Astrocyte (in vitro differentiated cells and primary cell): ENCODE data around the gene CCDC92B. TPM values are rescaled to one million over a fixed set of nuclear protein-coding genes. Genes with fewer than 3 reads are reported as not detected.

Experiments used
- DNase-seq: peaks from one replicate; pipeline ENCODE4 v3.0.0-alpha.2; 2010; ENCODE audit warnings: low read depth
- FAIRE-seq: peaks from 2 replicates; lab custom pipeline; 2011; peaks lifted over from hg19 to GRCh38; lab: Jason Lieb, UNC
- H2AFZ ChIP-seq: 2 replicates; pipeline ENCODE4 v1.6.0; 2012; ENCODE audit warnings: low read depth, low read length, inconsistent platforms
- H3K27ac ChIP-seq: 2 replicates; pipeline ENCODE4 v1.5.1; 2011; ENCODE audit warnings: low read depth, low read length, inconsistent platforms
- H3K27me3 ChIP-seq: 2 replicates; pipeline ENCODE4 v1.6.0; 2011; ENCODE audit warnings: low read length, inconsistent platforms; ENCODE audit not compliant: insufficient read depth
- H3K36me3 ChIP-seq: 2 replicates; pipeline ENCODE4 v1.5.1; 2011; ENCODE audit warnings: low read length, inconsistent platforms; ENCODE audit not compliant: insufficient read depth
- H3K4me1 ChIP-seq: 2 replicates; pipeline ENCODE4 v1.5.1; 2011; ENCODE audit warnings: low read length, inconsistent platforms; ENCODE audit not compliant: insufficient read depth
- H3K4me2 ChIP-seq: 2 replicates; pipeline ENCODE4 v1.6.0; 2012; ENCODE audit warnings: low read length, inconsistent platforms
- H3K4me3 ChIP-seq: 2 replicates; pipeline ENCODE4 v1.5.1; 2011; ENCODE audit warnings: low read depth, mild to moderate bottlenecking, low read length, inconsistent platforms; ENCODE audit not compliant: insufficient read depth
- H3K79me2 ChIP-seq: 2 replicates; pipeline ENCODE4 v1.6.0; 2012; ENCODE audit warnings: mild to moderate bottlenecking, low read length, inconsistent platforms; ENCODE audit not compliant: insufficient read depth
- H3K9ac ChIP-seq: 2 replicates; pipeline ENCODE4 v1.6.0; 2012; ENCODE audit warnings: mild to moderate bottlenecking, low read length, inconsistent platforms
- H3K9me3 ChIP-seq: 2 replicates; pipeline ENCODE4 v1.5.1; 2012; ENCODE audit warnings: low read depth, mild to moderate bottlenecking, low read length, inconsistent platforms; ENCODE audit not compliant: insufficient read depth
- H4K20me1 ChIP-seq: 2 replicates; pipeline ENCODE4 v1.6.0; 2012; ENCODE audit warnings: low read length, inconsistent platforms; ENCODE audit not compliant: insufficient read depth
- H3K27ac Mint-ChIP-seq: one replicate; pipeline ENCODE4 v1.8.0; 2021; ENCODE audit warnings: mild to moderate bottlenecking, mixed read lengths; ENCODE audit not compliant: unreplicated experiment
- H3K27me3 Mint-ChIP-seq: one replicate; pipeline ENCODE4 v1.8.0; 2021; ENCODE audit warnings: low read depth, mixed read lengths; ENCODE audit not compliant: unreplicated experiment
- H3K36me3 Mint-ChIP-seq: one replicate; pipeline ENCODE4 v1.8.0; 2021; ENCODE audit warnings: low read depth, mixed read lengths; ENCODE audit not compliant: unreplicated experiment
- H3K4me1 Mint-ChIP-seq: one replicate; pipeline ENCODE4 v1.8.0; 2021; ENCODE audit warnings: low read depth, mixed read lengths; ENCODE audit not compliant: unreplicated experiment
- H3K4me3 Mint-ChIP-seq: one replicate; pipeline ENCODE4 v1.8.0; 2021; ENCODE audit warnings: mild to moderate bottlenecking, moderate library complexity, mixed read lengths; ENCODE audit not compliant: unreplicated experiment
- H3K9me3 Mint-ChIP-seq: one replicate; pipeline ENCODE4 v1.8.0; 2021; ENCODE audit warnings: mild to moderate bottlenecking, mixed read lengths; ENCODE audit not compliant: unreplicated experiment
- EZH2 ChIP-seq: IDR thresholded peaks from 2 replicates; pipeline ENCODE4 v1.6.1; 2012; ENCODE audit warnings: mild to moderate bottlenecking, low read length, inconsistent platforms; ENCODE audit not compliant: insufficient read depth
- total RNA-seq: library from RNA; stranded (reverse); gene quantifications from 2 replicates; pipeline ENCODE4 v1.2.1, GENCODE V29; 2021
- TF ChIP-seq, protein P1 (sequence below): IDR thresholded peaks from 2 replicates; pipeline ENCODE4 v1.5.1; 2011; ENCODE audit warnings: low read depth, mild to moderate bottlenecking, inconsistent platforms, low read length, moderate library complexity; ENCODE audit not compliant: insufficient read depth

The CCDC92B gene
- total RNA-seq, 1 donor from 2014 or later = 0.36 TPM

DNA sequence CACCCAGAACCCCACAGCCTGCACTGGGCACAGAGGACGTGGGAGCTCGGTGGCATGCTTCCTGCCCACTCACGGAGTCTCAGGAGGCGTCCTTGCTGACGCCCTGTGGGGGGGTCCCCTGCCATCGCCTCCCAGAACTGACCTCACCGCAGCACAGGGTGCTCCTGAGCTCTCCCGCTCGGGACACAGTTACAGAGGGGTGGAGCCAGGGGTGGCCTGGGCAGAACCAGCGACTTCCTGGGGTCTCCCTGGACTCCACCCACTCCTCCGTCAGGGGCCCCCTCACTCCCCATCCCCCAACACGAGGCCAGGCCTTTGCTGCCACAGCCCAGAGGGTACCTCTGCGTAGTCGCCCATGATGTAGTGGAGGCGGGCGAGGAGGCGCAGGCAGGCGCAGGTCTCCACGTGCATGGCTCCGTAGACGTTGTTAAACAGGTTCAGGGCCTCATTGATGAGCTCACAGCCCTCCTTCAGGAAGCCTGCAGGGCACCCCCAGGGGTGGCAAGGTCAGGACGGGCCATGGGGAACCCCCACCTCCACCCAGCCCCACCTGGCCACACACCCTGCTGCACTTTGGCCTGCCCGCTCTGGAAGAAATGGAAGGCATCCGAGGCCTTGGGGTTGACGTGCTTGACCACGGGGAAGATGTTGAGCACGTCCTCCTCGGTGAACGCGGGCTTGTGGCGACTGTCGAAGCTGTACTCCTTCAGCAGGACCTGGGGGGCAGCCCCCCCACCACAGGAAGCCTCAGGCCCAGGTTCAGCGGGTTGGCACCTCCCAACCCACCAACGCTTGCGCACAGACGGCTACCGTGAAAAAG is 55.7 kb downstream of the CCDC92B start:
- Mint-ChIP-seq H3K9me3 (no peaks in the 10 kb centered on the region), H3K36me3 (peaks cover 9% of the 10 kb centered on the region), H3K27me3 (no peaks in the 10 kb centered on the region), H3K4me1 (peaks cover 6% of the 10 kb centered on the region), H3K27ac (no peak overlapping the region), H3K4me3 (no peak overlapping the region)
- H3K4me3 ChIP-seq = no peak overlapping the region
- no peak overlapping the region for H2AFZ ChIP-seq
- no peaks in the 10 kb centered on the region for H3K4me1 ChIP-seq
- FAIRE-seq (no peak), DNase-seq (no peak)
- H3K27ac ChIP-seq = no peak overlapping the region
- peaks cover 9% of the 10 kb centered on the region for H4K20me1 ChIP-seq
- H3K4me2 ChIP-seq = no peak overlapping the region
- no peaks in the 10 kb centered on the region for H3K9me3 ChIP-seq
- H3K36me3 ChIP-seq = no peaks in the 10 kb centered on the region
- TF ChIP-seq, protein P1, sequence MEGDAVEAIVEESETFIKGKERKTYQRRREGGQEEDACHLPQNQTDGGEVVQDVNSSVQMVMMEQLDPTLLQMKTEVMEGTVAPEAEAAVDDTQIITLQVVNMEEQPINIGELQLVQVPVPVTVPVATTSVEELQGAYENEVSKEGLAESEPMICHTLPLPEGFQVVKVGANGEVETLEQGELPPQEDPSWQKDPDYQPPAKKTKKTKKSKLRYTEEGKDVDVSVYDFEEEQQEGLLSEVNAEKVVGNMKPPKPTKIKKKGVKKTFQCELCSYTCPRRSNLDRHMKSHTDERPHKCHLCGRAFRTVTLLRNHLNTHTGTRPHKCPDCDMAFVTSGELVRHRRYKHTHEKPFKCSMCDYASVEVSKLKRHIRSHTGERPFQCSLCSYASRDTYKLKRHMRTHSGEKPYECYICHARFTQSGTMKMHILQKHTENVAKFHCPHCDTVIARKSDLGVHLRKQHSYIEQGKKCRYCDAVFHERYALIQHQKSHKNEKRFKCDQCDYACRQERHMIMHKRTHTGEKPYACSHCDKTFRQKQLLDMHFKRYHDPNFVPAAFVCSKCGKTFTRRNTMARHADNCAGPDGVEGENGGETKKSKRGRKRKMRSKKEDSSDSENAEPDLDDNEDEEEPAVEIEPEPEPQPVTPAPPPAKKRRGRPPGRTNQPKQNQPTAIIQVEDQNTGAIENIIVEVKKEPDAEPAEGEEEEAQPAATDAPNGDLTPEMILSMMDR = no peak
- TF ChIP-seq EZH2 = no peak
- no peaks in the 10 kb centered on the region for H3K79me2 ChIP-seq
- H3K27me3 ChIP-seq = no peaks in the 10 kb centered on the region
- no peak overlapping the region for H3K9ac ChIP-seq

DNA sequence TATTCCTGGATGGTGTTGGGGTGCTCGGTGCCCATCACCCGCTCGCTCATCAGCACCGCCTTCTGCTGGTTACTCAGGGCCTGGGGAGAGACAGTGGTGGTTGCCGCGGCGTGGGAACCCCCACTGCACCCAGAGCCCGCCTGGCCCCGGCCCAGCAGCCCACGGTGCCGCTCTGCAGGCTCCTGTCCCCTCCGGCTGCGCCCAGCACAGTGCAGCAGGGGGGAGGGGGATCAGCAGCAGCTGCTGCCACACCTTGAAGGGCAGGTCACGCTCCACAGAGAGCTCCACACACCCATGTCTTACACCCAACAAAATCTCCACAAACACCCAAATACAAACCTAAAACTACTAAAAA is 56.7 kb downstream of the CCDC92B start:
- FAIRE-seq (no peak), DNase-seq (no peak)
- Histone ChIP-seq H3K27ac (no peak overlapping the region), H3K79me2 (no peaks in the 10 kb centered on the region), H4K20me1 (peaks cover 15% of the 10 kb centered on the region), H3K4me3 (no peak overlapping the region), H3K27me3 (no peaks in the 10 kb centered on the region), H3K9ac (no peak overlapping the region), H3K4me2 (no peak overlapping the region), H2AFZ (no peak overlapping the region), H3K4me1 (no peaks in the 10 kb centered on the region), H3K9me3 (no peaks in the 10 kb centered on the region), H3K36me3 (no peaks in the 10 kb centered on the region)
- peaks cover 9% of the 10 kb centered on the region for H3K36me3 Mint-ChIP-seq
- no peak for TF ChIP-seq EZH2
- TF ChIP-seq, protein P1 = no peak
- H3K4me3 Mint-ChIP-seq = no peak overlapping the region
- no peaks in the 10 kb centered on the region for H3K27me3 Mint-ChIP-seq
- H3K4me1 Mint-ChIP-seq = peaks cover 6% of the 10 kb centered on the region
- no peaks in the 10 kb centered on the region for H3K9me3 Mint-ChIP-seq
- no peak overlapping the region for H3K27ac Mint-ChIP-seq
